ENCODE data around the gene CRLF3.
"Not testable (repeated sequence)": the region's sequence is repeated elsewhere in the genome, so short reads cannot be mapped to it uniquely, and the experiment has no call there.

CRLF3 gene

GRCh38 chr17:30761060-30761459 is 63.4 kb downstream of the CRLF3 start:
- H3K4me3 ChIP-seq (ENCODE audit: low read depth, low read length), result no peak overlapping the region
- no peak for TF ChIP-seq CTCF (IDR thresholded peaks at IDR 0.05; ENCODE audit: borderline replicate concordance, insufficient read depth, low read depth, low read length)

- not testable (repeated sequence) for H3K4me3 ChIP-seq (ENCODE audit: low read depth, low read length)
These were observed 71.2 kb downstream of the CRLF3 start for GRCh38 chr17:30753291-30753690.

GRCh38 chr17:30750982-30751381 is 73.5 kb downstream of the CRLF3 start:
- H3K4me3 ChIP-seq (ENCODE audit: low read depth, low read length), result not testable (repeated sequence)

- H3K4me3 ChIP-seq (ENCODE audit: low read depth, low read length), result not testable (repeated sequence)
These were observed 76.9 kb downstream of the CRLF3 start for GRCh38 chr17:30747621-30748020.

GRCh38 chr17:30742669-30743068 is 81.8 kb downstream of the CRLF3 start:
- not testable (repeated sequence) for H3K4me3 ChIP-seq (ENCODE audit: low read depth, low read length)

- not testable (repeated sequence) for H3K4me3 ChIP-seq (ENCODE audit: low read depth, low read length)
These were observed 88.1 kb downstream of the CRLF3 start for GRCh38 chr17:30736371-30736770.

- H3K4me3 ChIP-seq (ENCODE audit: low read depth, low read length), result not testable (repeated sequence)
These were observed 88.8 kb downstream of the CRLF3 start for GRCh38 chr17:30735644-30736043.

- H3K4me3 ChIP-seq (ENCODE audit: low read depth, low read length), result not testable (repeated sequence)
These were observed 89.3 kb downstream of the CRLF3 start for GRCh38 chr17:30735206-30735605.

GRCh38 chr17:30734153-30734552 is 90.3 kb downstream of the CRLF3 start:
- H3K4me3 ChIP-seq (ENCODE audit: low read depth, low read length), result not testable (repeated sequence)

Data from GM12875 (cell line).